ENCODE results near the gene ZFY. TPM values are rescaled to one million over a fixed set of nuclear protein-coding genes. Genes with fewer than 3 reads are reported as not detected.

ZFY gene
- total and polyA plus RNA-seq, 12 donors, result 0.32 to 29.8 (median 13.1) TPM; not detected in 6

GRCh38 chrY:2949590-2950252, 14.5 kb downstream of the ZFY start:
- Histone ChIP-seq H3K4me1 (replicated peaks in 1 of 2) (no peaks in the 10 kb centered on the region), H3K27ac (no peak overlapping the region), H3K4me3 (no peak overlapping the region), H3K27me3 (no peaks in the 10 kb centered on the region), H3K9me3 (replicated peaks in 1 of 3) (no peaks in the 10 kb centered on the region), H3K36me3 (replicated peaks in 1 of 2) (no peaks in the 10 kb centered on the region)
- intact Hi-C loops (cut with DNase I), result no loop called here
- whole genome bisulfite sequencing, 4 donors, result 86 to 97% methylated on average over 7 of the region's 7 CpGs; no CpG with 5 or more reads in 2 of the 4 donors
- DNase-seq, result no peak
- TF ChIP-seq CTCF (IDR thresholded peaks at IDR 0.05), result no peak
- TF ChIP-seq POLR2A (IDR thresholded peaks at IDR 0.05), result no peak

- 94 to 100% methylated on average over 2 of the region's 2 CpGs; no CpG with 5 or more reads in 2 of the 4 donors for WGBS, 4 donors
- Histone ChIP-seq H3K27me3 (no peaks in the 10 kb centered on the region), H3K4me3 (no peak overlapping the region), H3K36me3 (replicated peaks in 1 of 2) (no peaks in the 10 kb centered on the region), H3K4me1 (replicated peaks in 1 of 2) (no peaks in the 10 kb centered on the region), H3K9me3 (replicated peaks in 1 of 3) (no peaks in the 10 kb centered on the region), H3K27ac (no peak overlapping the region)
- intact Hi-C loops (cut with DNase I), result no loop called here
- TF ChIP-seq POLR2A (IDR thresholded peaks at IDR 0.05) (no peak), CTCF (IDR thresholded peaks at IDR 0.05) (no peak)
- DNase-seq, result no peak
Observed at GRCh38 chrY:2950655-2951054, 15.5 kb downstream of the ZFY start.

DNA sequence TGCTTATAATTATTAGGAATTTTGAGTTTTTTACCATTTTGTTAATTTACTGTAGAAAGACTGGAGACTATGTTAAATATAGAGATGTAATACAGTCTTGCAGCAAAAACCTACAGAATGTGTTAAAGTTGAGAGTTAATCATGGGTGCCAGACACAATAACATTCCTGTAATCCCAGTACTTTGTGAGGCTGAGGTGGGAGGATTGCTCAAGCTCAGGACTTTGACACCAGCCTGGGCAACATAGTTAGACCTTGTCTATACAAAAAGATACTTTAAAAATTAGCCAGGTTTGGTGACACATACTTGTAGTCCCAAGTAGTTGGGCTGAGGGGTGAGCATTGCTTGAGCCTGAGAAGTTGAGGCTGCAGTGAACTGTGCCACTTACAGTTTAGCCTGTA, 17.7 kb downstream of the ZFY start:
- Histone ChIP-seq H3K27me3 (no peaks in the 10 kb centered on the region), H3K27ac (no peak overlapping the region), H3K36me3 (replicated peaks in 1 of 2) (no peaks in the 10 kb centered on the region), H3K4me1 (replicated peaks in 1 of 2) (no peaks in the 10 kb centered on the region), H3K9me3 (replicated peaks in 1 of 3) (no peaks in the 10 kb centered on the region), H3K4me3 (no peak overlapping the region)
- TF ChIP-seq CTCF (IDR thresholded peaks at IDR 0.05) (no peak), POLR2A (IDR thresholded peaks at IDR 0.05) (no peak)
- DNase-seq, result no peak
- intact Hi-C loops (cut with DNase I), result no loop called here

- no peak for DNase-seq
- TF ChIP-seq POLR2A (IDR thresholded peaks at IDR 0.05) (no peak), CTCF (IDR thresholded peaks at IDR 0.05) (no peak)
- Histone ChIP-seq H3K9me3 (replicated peaks in 1 of 3) (no peaks in the 10 kb centered on the region), H3K4me1 (replicated peaks in 1 of 2) (no peaks in the 10 kb centered on the region), H3K4me3 (no peak overlapping the region), H3K27me3 (no peaks in the 10 kb centered on the region), H3K27ac (no peak overlapping the region), H3K36me3 (replicated peaks in 1 of 2) (no peaks in the 10 kb centered on the region)
- 88 to 89% methylated on average over 2 of the region's 2 CpGs; no CpG with 5 or more reads in 2 of the 4 donors for WGBS, 4 donors
- intact Hi-C loops (cut with DNase I), result no loop called here
Observed at GRCh38 chrY:2954735-2955134, 19.6 kb downstream of the ZFY start.
